OCI-LY7 (cell line): ENCODE data around the gene AR.

Experiments
- EZH2phosphoT487 ChIP-seq: fragments of 200-600 bp; sonication (generic); IDR thresholded peaks from 2 replicates; pipeline ENCODE4 v1.6.1; 2018; ENCODE audit warnings: low read depth, borderline replicate concordance, mild to moderate bottlenecking, mixed run types, antibody characterized with exemption, low read length, moderate library complexity, mixed read lengths
- TF ChIP-seq, protein P1 (sequence below): fragments of 200-600 bp; sonication (generic); conservative IDR thresholded peaks from 2 replicates; pipeline ENCODE4 v1.5.1; 2014; ENCODE audit warnings: mild to moderate bottlenecking, antibody characterized with exemption, low read length, moderate library complexity, mixed read lengths

DNA sequence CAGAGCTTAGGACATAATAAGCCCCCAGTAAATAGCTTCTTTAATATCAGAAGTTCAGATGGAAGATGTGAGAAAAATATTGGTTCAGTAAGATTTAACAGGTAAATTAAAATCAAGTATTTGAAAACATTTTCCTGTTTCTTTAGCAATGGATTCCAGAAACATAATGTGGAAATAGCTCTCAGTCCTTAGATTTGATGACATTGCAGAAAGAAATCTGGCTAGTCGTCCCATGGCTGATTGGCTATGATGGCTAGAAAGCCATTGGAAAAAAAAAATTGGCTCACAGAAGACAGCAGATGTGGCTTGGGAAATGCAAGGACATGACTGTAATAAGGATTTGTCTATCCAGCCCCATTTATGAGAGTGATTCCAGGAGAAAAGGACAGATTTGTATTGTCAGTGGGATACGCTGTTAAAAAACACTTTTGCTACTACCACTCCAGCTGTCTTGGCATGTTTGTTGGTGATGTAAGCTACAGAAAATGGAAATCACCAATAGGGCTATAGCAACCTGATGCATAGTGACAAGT lies 78.3 kb downstream of the AR start:
- TF ChIP-seq, protein P1, sequence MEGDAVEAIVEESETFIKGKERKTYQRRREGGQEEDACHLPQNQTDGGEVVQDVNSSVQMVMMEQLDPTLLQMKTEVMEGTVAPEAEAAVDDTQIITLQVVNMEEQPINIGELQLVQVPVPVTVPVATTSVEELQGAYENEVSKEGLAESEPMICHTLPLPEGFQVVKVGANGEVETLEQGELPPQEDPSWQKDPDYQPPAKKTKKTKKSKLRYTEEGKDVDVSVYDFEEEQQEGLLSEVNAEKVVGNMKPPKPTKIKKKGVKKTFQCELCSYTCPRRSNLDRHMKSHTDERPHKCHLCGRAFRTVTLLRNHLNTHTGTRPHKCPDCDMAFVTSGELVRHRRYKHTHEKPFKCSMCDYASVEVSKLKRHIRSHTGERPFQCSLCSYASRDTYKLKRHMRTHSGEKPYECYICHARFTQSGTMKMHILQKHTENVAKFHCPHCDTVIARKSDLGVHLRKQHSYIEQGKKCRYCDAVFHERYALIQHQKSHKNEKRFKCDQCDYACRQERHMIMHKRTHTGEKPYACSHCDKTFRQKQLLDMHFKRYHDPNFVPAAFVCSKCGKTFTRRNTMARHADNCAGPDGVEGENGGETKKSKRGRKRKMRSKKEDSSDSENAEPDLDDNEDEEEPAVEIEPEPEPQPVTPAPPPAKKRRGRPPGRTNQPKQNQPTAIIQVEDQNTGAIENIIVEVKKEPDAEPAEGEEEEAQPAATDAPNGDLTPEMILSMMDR, result no peak
- TF ChIP-seq EZH2phosphoT487, result no peak
